SK-N-SH treated with all-trans-retinoic acid at 6 μM for 48 hours (cell line): Measurements from ENCODE around the gene GJA1.

ENCODE experiments used
- ATAC-seq: fragments of 200-7000 bp; cut with Tn5 transposase; 3 replicates; pipeline ENCODE4 v1.9.1; 2020; ENCODE audit warnings: mild to moderate bottlenecking, moderate library complexity
- BACH2 ChIP-seq: fragments of 250-450 bp; sonication (Bioruptor Pico); IDR thresholded peaks from 2 replicates; pipeline ENCODE4 v1.9.0; 2021; ENCODE audit warnings: mild to moderate bottlenecking, borderline replicate concordance
- CSDC2 ChIP-seq: fragments of 250-450 bp; sonication (Bioruptor Pico); IDR thresholded peaks from 2 replicates; pipeline ENCODE4 v1.5.0; 2020; ENCODE audit warnings: mild to moderate bottlenecking, moderate library complexity
- PATZ1 ChIP-seq: fragments of 250-450 bp; sonication (Bioruptor Pico); IDR thresholded peaks from 2 replicates; pipeline ENCODE4 v1.8.0; 2020; ENCODE audit warnings: mild to moderate bottlenecking, moderate library complexity, borderline replicate concordance
- ZFP3 ChIP-seq: fragments of 250-450 bp; sonication (Bioruptor Pico); IDR thresholded peaks from 2 replicates; pipeline ENCODE4 v1.5.0; 2020; ENCODE audit warnings: mild to moderate bottlenecking, moderate library complexity
- ZFP30 ChIP-seq: fragments of 450-650 bp; formaldehyde crosslinking; IDR thresholded peaks from 2 replicates; pipeline ENCODE4 v1.5.0; 2022; ENCODE audit warnings: mild to moderate bottlenecking, moderate library complexity
- ZNF70 ChIP-seq: fragments of 450-650 bp; formaldehyde crosslinking; IDR thresholded peaks from 2 replicates; pipeline ENCODE4 v1.5.0; 2020; ENCODE audit warnings: mild to moderate bottlenecking, moderate library complexity
- TF ChIP-seq, protein P1 (sequence below): fragments of 250-450 bp; sonication (Bioruptor Pico); IDR thresholded peaks from 2 replicates; pipeline ENCODE4 v1.5.1; 2020; ENCODE audit warnings: low read depth, mild to moderate bottlenecking, moderate library complexity

GJA1 gene

GRCh38 chr6:121497970-121498375 is 62.5 kb downstream of the GJA1 start:
- TF ChIP-seq BACH2 (CRISPR knock-in tag) (no peak), PATZ1 (CRISPR knock-in tag) (no peak), ZFP3 (no peak)
- no peak for ATAC-seq

DNA sequence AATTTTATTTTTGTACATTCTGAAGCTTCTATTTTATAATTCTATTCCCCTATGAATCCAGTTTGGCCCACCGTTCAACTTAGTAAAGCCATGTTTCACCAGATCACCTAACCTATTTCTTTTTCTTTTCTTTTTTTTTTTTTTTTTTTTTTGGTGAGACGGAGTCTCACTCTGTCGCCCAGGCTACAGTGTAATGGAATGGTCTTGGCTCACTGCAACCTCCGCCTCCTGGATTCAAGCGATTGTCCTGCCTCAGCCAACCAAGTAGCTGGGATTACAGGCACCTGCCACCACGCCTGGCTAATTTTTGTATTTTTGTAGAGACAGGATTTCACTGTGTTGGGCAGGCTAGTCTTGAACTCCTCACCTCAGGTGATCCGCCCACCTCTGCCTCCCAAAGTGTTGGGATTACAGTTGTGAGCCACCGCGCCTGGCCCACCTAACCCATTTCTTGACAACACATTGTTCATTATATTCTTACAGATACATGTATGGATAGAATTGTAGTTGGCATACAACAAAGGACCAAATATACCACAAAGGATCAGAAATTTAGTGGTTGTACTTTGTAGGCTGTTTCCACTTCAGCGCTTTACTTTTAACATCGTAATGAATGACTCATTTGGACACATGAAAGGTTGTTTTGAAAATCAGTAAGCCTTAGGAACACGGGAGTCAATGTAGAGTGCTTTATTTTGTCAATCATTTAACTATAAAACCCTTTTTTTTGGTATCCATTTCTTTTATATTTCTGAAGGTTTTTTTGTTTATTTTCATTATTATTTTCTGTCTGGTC is 63.2 kb downstream of the GJA1 start:
- no peak for ATAC-seq
- TF ChIP-seq ZNF70, result no peak
- no peak for TF ChIP-seq CSDC2 (CRISPR knock-in tag)
- no peak for TF ChIP-seq ZFP30 (CRISPR knock-in tag)
- TF ChIP-seq, protein P1, sequence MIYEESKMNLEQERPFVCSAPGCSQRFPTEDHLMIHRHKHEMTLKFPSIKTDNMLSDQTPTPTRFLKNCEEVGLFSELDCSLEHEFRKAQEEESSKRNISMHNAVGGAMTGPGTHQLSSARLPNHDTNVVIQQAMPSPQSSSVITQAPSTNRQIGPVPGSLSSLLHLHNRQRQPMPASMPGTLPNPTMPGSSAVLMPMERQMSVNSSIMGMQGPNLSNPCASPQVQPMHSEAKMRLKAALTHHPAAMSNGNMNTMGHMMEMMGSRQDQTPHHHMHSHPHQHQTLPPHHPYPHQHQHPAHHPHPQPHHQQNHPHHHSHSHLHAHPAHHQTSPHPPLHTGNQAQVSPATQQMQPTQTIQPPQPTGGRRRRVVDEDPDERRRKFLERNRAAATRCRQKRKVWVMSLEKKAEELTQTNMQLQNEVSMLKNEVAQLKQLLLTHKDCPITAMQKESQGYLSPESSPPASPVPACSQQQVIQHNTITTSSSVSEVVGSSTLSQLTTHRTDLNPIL (CRISPR knock-in tag), result no peak
